Stimulated activated CD4-positive, alpha-beta T cell treated with anti-CD3 and anti-CD28 coated beads, Interleukin-15, amount 100 ng/mL, for 24 hours (primary cell): Measurements from ENCODE around the gene PCARE.

Source experiments
- DNase-seq: peaks from one replicate; pipeline ENCODE4 v3.0.0-alpha.2; 2020

PCARE gene

GRCh38 chr2:29032189-29032588, 42.1 kb downstream of the PCARE start:
- DNase-seq: no peak

DNA sequence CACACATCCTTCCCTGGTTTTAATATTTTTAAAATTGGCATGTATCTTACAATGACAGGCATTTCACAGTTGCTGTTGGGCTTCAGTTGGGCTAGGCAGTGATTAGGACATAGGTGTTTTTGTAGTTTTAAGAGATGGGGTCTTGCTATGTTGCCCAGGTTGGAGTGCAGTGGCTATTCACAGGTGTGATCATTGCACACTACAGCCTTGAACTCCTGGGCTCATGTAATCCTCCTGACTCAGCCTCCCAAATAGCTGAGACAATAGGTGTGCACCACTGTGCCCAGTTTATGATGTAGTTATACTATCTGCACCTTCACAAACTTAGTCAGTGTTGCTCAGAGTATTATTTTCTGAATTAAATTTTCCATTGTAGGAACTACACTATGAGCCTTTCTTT, 43.3 kb downstream of the PCARE start:
- DNase-seq: no peak

- no peak for DNase-seq
These were observed 48.6 kb downstream of the PCARE start for GRCh38 chr2:29025711-29026110.

DNA sequence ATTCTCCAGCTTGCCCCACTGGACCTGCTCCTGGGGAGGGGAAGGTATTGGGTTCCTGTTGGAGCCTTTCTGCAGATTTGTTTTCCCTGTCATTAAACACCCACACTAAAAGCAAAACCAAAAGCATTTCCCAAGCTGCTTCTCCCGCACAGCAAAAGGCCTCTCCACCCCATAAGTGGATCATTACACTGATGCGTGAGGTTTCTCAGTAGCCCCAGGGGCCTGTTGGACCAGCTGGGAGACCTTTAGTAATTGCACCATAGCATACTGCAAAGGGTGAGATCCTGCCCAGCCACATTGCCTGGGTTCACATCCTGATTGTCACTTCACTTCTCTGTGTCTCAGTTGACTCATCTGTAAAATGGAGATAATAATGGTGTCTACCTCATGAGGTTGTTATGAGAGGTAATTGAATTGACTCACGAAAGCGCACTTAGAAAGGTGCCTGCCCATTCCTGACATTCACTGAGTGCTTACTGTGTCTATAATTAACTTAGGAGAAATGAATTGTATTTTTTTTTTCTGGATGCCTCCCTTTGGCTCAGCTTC, 49.4 kb downstream of the PCARE start:
- DNase-seq: no peak

DNA sequence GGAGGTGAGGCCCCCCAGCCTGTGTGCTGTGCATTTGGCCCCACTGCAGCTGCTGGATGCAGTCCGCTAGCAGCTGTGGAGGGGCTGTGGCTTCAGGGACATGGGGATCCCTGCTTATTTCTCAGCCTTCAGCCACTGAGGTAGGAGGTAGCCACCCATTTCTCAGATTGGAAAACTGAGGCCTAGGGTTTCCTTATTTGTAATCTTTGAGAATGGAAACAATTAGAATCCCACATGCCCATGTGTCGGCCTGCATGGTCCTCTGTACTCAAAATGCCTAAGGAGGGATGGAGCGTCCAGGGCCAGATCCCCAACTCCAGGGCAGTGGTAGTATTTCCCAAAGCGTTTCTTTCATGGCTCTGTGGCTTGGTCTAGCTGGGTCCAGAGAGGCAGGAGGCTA, 51.1 kb downstream of the PCARE start:
- DNase-seq: no peak

- no peak for DNase-seq
These were observed 51.6 kb downstream of the PCARE start for GRCh38 chr2:29022679-29023078.

GRCh38 chr2:29021886-29022285, 52.4 kb downstream of the PCARE start:
- no peak for DNase-seq

DNA sequence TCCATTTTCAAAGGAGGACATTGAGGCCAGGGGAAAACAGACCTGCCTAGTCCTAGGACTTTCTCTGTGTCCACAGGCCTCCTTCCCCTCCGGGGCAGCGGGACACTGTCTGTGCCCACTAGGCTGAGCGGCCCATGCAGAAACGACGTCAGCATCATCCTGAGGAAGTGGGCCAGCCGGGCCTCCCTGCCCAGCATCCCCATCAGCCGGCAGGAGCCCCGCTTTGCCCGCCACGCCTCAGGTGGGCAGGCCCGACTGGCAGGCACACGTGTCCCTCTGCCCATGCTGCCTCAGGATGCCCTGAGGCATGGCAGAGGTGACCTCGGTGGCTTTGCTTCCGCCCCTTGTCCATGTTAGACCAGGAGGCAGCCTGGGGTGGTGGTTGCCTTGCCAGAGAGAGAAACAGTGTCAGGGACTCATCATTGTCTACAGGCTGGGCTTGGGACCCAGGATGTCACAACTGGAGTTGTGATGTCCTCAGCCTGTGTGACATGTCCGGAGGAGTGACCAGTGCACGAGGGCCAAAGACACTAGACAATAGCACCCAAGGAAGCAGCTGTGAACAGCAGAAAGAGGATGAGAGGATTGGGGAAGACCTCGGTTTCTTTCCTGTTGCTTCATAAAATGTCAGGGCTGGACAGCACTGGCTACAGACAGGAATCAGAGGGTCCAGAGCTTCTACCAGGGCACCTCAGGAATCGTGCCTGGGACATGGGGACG, 56.4 kb downstream of the PCARE start:
- DNase-seq: no peak

DNA sequence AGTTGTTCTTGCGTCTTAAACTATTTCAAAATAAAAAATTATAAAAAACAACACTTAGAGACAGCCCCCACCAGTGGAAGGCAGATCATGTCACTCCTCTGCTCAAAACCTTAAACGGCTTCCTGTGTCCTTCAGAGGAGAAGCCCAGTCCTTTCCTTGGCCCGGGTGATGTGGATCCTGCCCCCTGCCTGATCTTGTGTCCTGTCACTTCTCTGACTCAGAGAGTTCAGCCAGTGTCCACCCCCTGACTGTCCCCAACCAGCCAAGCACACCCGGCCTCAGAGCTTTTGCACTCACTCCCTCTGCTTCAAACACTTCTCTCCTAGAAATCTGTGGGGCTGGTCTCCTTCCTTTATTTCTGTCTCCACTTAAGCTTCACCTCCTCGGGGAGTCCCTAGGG, 57.8 kb downstream of the PCARE start:
- no peak for DNase-seq

DNA sequence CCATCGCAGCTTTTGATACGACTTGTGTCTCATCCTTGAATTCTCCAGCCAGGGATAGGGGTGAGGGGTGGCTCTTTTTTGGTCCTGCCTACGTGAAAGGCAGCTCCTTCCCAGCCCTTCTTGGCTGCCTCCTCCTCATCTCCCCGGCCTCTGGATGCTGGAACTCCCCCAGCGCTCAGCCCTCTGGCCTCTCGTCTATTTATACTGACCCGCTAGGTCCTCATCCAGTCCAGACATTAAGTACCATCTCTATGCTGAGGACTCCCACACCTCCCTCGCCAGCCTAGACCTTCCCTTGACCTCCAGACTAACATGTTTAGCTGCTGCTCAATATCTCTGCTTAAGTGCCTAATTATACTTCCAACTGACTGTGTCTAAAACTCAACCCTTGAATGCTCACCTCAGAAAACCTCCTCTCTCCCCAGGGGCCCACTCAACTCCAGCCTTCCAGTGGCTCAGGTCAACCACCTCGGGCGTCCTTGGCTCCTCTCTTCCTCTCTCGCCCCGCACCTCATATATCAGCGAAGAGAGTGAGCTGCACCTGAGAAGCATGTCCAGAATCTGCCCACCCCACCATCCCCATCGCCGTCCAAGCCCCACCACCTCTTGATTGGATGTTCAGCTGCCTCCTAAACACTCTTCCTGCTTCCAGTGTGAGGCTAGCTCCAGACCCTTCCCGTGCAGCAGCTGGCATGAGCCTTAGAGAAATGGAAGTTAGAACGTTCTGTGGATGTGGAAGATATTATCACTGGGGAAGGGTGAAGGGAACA, 58.4 kb downstream of the PCARE start:
- no peak for DNase-seq

DNA sequence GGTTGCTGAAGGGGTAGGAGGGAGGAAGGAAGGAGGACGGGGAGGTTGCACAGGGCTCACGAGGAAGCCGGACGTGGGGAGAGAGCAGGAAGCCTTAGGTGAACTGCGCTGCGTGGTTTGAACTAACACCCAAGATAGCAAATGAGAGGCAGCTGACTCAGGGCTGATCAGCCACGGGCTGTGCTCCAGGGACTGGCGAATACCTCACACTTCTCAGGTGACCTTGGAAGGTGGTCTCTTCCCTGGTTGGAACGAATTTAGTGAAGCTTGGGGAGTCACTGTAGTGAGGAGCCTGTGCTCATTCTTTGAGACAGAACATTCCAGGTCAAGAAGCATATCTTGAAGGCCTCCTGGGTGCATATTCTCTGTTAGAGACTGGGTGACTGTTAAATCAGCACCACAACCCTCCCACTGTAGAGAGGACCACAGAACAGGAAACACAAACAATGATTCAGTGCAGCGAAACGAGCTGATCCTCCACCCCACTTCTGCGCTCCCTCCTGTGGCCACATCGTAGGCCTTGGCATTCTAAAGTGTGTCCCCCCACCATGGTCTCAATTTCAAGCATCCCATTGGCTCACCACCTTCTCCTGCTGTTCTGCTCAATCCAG, 59.4 kb downstream of the PCARE start:
- DNase-seq: peak; percentile 80

- DNase-seq: peak; percentile 42
These were observed 60.0 kb downstream of the PCARE start for GRCh38 chr2:29014331-29014730.

DNA sequence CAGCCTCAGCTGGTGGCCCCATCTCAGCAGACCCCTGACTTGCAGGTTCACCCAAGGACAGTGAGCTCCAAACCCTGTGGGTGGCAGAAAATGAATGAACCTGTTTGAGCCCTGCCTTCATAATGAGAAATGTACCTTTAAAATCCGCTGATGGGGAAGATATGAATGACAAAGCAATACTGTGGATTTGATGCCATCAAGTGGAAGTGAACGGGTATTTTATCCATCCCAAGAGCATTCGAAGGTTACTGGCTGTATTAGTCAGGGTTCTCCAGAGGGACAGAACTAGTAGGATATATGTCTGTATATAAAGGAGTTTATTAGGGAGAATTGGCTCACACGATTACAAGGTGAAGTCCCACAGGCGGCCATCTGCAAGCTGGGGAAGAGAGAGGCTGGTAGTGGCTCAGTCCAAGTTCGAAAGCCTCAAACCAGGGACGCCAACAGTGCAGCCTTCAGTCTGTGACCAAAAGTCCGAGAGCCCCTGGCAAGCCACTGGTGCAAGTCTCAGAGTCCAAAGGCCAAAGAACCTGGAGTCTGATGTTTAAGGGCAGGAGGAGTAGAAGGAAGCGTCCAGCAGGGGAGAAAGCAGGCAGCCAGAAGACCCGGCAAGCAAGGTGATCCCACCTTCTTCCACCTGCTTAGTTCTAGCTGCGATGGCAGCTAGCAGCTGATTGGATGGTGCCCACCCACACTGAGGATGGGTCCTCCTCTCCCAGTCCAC, 61.1 kb downstream of the PCARE start:
- no peak for DNase-seq

GRCh38 chr2:29012211-29012681, 62.1 kb downstream of the PCARE start:
- peak; percentile 21 for DNase-seq
